ENCODE measurements around the gene LCNL1. TPM values are rescaled to one million over a fixed set of nuclear protein-coding genes. Genes with fewer than 3 reads are reported as not detected.

LCNL1 gene
- total and polyA plus RNA-seq, 10 of the 15 experiments (the other 5 are each of a cell fraction or from before 2014, with no cell fraction given) = not detected

GRCh38 chr9:136995362-136995761, 12.6 kb downstream of the LCNL1 start (continued):
- TF ChIP-seq, protein P1, sequence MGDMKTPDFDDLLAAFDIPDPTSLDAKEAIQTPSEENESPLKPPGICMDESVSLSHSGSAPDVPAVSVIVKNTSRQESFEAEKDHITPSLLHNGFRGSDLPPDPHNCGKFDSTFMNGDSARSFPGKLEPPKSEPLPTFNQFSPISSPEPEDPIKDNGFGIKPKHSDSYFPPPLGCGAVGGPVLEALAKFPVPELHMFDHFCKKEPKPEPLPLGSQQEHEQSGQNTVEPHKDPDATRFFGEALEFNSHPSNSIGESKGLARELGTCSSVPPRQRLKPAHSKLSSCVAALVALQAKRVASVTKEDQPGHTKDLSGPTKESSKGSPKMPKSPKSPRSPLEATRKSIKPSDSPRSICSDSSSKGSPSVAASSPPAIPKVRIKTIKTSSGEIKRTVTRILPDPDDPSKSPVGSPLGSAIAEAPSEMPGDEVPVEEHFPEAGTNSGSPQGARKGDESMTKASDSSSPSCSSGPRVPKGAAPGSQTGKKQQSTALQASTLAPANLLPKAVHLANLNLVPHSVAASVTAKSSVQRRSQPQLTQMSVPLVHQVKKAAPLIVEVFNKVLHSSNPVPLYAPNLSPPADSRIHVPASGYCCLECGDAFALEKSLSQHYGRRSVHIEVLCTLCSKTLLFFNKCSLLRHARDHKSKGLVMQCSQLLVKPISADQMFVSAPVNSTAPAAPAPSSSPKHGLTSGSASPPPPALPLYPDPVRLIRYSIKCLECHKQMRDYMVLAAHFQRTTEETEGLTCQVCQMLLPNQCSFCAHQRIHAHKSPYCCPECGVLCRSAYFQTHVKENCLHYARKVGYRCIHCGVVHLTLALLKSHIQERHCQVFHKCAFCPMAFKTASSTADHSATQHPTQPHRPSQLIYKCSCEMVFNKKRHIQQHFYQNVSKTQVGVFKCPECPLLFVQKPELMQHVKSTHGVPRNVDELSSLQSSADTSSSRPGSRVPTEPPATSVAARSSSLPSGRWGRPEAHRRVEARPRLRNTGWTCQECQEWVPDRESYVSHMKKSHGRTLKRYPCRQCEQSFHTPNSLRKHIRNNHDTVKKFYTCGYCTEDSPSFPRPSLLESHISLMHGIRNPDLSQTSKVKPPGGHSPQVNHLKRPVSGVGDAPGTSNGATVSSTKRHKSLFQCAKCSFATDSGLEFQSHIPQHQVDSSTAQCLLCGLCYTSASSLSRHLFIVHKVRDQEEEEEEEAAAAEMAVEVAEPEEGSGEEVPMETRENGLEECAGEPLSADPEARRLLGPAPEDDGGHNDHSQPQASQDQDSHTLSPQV (IDR thresholded peaks at IDR 0.05) = no peak

DNA sequence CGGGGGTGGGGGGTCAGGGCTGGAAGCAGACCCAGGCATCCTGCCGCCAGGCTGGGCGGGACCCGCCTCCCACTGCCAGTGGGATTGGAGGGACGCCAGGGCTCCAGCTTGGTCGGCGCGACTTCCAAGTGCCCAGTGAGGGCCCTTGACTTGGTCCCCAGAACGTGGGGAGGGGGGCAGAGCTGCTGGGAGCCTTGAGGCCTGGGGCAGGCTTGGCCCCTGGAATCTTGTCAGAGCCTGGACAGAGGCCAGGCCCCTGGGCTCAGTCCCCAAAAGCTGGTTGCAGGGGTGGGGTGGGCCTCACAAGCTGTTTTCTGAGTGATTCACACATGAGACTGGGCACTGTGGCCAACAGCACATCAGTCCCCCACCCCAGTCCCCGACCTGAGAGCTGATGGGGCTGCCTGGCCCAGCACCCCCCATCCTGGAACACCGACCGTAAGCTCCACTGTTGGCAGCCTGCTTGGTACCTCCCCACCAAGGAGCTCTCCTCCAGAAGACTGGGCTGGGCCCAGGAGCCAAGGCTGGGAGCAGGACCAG, 13.0 kb downstream of the LCNL1 start:
- FAIRE-seq = no peak
- Histone ChIP-seq H3K9me3 (replicated peaks; ENCODE audit: control insufficient read depth, insufficient read depth, low read length) (no peaks in the 10 kb centered on the region; the same call in 2 of the 3 replicates), H2AFZ (ENCODE audit: control insufficient read depth, low read depth, low read length) (no peak overlapping the region), H3K9ac (ENCODE audit: control insufficient read depth, insufficient read depth, low read length) (no peak overlapping the region), H3K4me2 (ENCODE audit: control insufficient read depth, insufficient read depth) (peak overlapping the region; percentile 17; the same call in 1 of the 2 replicates), H3K79me2 (ENCODE audit: control insufficient read depth, insufficient read depth, low read length) (no peaks in the 10 kb centered on the region; the same call in 1 of the 2 replicates), H4K20me1 (ENCODE audit: control insufficient read depth, insufficient read depth) (no peaks in the 10 kb centered on the region), H3K4me1 (ENCODE audit: control insufficient read depth, insufficient read depth, low read length) (peaks cover 45% of the 10 kb centered on the region), H3K4me3 (no peak overlapping the region), H3K36me3 (ENCODE audit: control insufficient read depth in 2 of 2, insufficient read depth in 2 of 2, low read length in 1 of 2) (no peaks in the 10 kb centered on the region), H3K27ac (ENCODE audit: control insufficient read depth, insufficient read depth) (no peak overlapping the region), H3K27me3 (replicated peaks in 1 of 2; ENCODE audit: control insufficient read depth in 2 of 2, insufficient read depth in 2 of 2, low read length in 1 of 2) (peaks cover 2 to 6% of the 10 kb centered on the region in 2 experiments; a peak in 3 of 4 replicates)
- CTCF ChIA-PET = interaction anchor here (0.6 to 2.1 kb wide), 6 partner anchors 8 to 116 kb away, joined by 3 to 9 read pairs (median 6); no protein-coding TSS in a partner anchor
- SMC1A ChIA-PET (ENCODE audit: uncharacterized antibody, unreplicated experiment) = interaction anchor here (1.0 kb wide), 1 partner anchor 39 kb away, joined by 3 read pairs; no protein-coding TSS in a partner anchor
- in situ Hi-C loops (cut with MboI) (no loop called here), intact Hi-C loops (cut with micrococcal nuclease; ENCODE audit: unreplicated experiment) (no loop called here)
- 71% methylated on average over 8 of the region's 12 CpGs for WGBS (ENCODE audit: insufficient coverage, insufficient replicate concordance, low lambda C conversion rate, missing lambda C conversion rate)
- RAD21 ChIA-PET (ENCODE audit: unreplicated experiment) = interaction anchor here (0.5 to 1.4 kb wide), 3 partner anchors 48 to 694 kb away, joined by 3 to 8 read pairs (median 5); no protein-coding TSS in a partner anchor
- TF ChIP-seq, protein P2, sequence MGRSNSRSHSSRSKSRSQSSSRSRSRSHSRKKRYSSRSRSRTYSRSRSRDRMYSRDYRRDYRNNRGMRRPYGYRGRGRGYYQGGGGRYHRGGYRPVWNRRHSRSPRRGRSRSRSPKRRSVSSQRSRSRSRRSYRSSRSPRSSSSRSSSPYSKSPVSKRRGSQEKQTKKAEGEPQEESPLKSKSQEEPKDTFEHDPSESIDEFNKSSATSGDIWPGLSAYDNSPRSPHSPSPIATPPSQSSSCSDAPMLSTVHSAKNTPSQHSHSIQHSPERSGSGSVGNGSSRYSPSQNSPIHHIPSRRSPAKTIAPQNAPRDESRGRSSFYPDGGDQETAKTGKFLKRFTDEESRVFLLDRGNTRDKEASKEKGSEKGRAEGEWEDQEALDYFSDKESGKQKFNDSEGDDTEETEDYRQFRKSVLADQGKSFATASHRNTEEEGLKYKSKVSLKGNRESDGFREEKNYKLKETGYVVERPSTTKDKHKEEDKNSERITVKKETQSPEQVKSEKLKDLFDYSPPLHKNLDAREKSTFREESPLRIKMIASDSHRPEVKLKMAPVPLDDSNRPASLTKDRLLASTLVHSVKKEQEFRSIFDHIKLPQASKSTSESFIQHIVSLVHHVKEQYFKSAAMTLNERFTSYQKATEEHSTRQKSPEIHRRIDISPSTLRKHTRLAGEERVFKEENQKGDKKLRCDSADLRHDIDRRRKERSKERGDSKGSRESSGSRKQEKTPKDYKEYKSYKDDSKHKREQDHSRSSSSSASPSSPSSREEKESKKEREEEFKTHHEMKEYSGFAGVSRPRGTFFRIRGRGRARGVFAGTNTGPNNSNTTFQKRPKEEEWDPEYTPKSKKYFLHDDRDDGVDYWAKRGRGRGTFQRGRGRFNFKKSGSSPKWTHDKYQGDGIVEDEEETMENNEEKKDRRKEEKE (IDR thresholded peaks at IDR 0.05) = no peak
- no peak for TF ChIP-seq DPF2 (IDR thresholded peaks at IDR 0.05)
- no peak for ATAC-seq
- no peak for DNase-seq (ENCODE audit: low read depth, low spot score)
- POLR2A ChIA-PET = interaction anchor here (0.5 to 0.9 kb wide), 3 partner anchors 31 to 296 kb away, joined by 3 to 4 read pairs (median 3); no protein-coding TSS in a partner anchor
- BruUV-seq (replicated peaks) = no TSS peak
